A549 (cell line): ENCODE results near the gene TIRAP. TPM values are rescaled to one million over a fixed set of nuclear protein-coding genes. Genes with fewer than 3 reads are reported as not detected.
A peak's percentile ranks its signal among the peaks of the same experiment; 100 is the strongest.

Experiments used
- ATAC-seq, 2 experiments: fragments of 200-7000 bp in 1 of 2; fragments of >200 bp in 1 of 2; cut with Nextera tagmentation in 1 of 2; cut with Tn5 transposase in 1 of 2; 3 replicates each; pipeline versions ENCODE4 v1.8.0 to v1.9.1; 2018 to 2020; ENCODE audit warnings: mild to moderate bottlenecking in 1 of 2, moderate library complexity in 1 of 2
- CTCF ChIA-PET: fragments of 300-600 bp; sonication (Branson Sonifier 250); formaldehyde crosslinking; extraction: SDS; loops from one replicate; lab custom pipeline; 2021; ENCODE audit warnings: antibody characterized with exemption, inconsistent platforms; lab: Yijun Ruan, JAX
- POLR2A ChIA-PET: fragments of 350-600 bp; formaldehyde crosslinking; extraction: SDS; loops from one replicate; lab custom pipeline; 2021; ENCODE audit warnings: antibody characterized with exemption, inconsistent platforms; lab: Yijun Ruan, JAX
- DNase-seq, 2 experiments: peaks; one replicate each; pipeline versions ENCODE4 v3.0.0 to v3.0.0-alpha.2; 2011 to 2016; ENCODE audit warnings: low read depth in 1 of 2, low spot score in 1 of 2
- FAIRE-seq: peaks from 2 replicates; lab custom pipeline; 2011; peaks lifted over from hg19 to GRCh38; lab: Jason Lieb, UNC
- H3K27ac ChIP-seq, 2 experiments: fragments of >200 bp; sonication (Bioruptor Twin); formaldehyde crosslinking; 3 replicates each; pipeline ENCODE4 v1.5.1; 2016 to 2017
- H3K4me1 ChIP-seq: fragments of >200 bp; sonication (Bioruptor Twin); formaldehyde crosslinking; 3 replicates; pipeline ENCODE4 v1.6.1; 2016
- H3K4me2 ChIP-seq: fragments of >200 bp; sonication (Bioruptor Twin); formaldehyde crosslinking; 3 replicates; pipeline ENCODE4 v1.6.1; 2016
- H3K4me3 ChIP-seq: fragments of >200 bp; sonication (Bioruptor Twin); formaldehyde crosslinking; 3 replicates; pipeline ENCODE4 v1.5.1; 2016
- H3K9me3 ChIP-seq: fragments of >200 bp; sonication (Bioruptor Twin); formaldehyde crosslinking; 3 replicates; pipeline ENCODE4 v1.6.1; 2016
- ATOH8 ChIP-seq: fragments of 250-450 bp; sonication (Bioruptor Pico); IDR thresholded peaks from 2 replicates; pipeline ENCODE4 v1.5.0; 2020; ENCODE audit warnings: low read depth, mild to moderate bottlenecking, moderate library complexity
- CBX8 ChIP-seq: fragments of 200-600 bp; sonication (generic); IDR thresholded peaks from 2 replicates; pipeline ENCODE4 v1.6.1; 2016
- CHD2 ChIP-seq: fragments of 150-350 bp; IDR thresholded peaks from 2 replicates; pipeline ENCODE4 v1.6.1; 2014; ENCODE audit warnings: low read length; ENCODE audit not compliant: partially characterized antibody
- CHD4 ChIP-seq: fragments of 200-600 bp; sonication (generic); IDR thresholded peaks from 2 replicates; pipeline ENCODE4 v1.6.1; 2016; ENCODE audit warnings: antibody characterized with exemption, mild to moderate bottlenecking, borderline replicate concordance
- EHF ChIP-seq: fragments of 250-450 bp; sonication (Bioruptor Pico); IDR thresholded peaks from 2 replicates; pipeline ENCODE4 v1.5.0; 2020; ENCODE audit warnings: mild to moderate bottlenecking
- FOXS1 ChIP-seq: fragments of 250-450 bp; sonication (Bioruptor Pico); IDR thresholded peaks from 2 replicates; pipeline ENCODE4 v1.5.0; 2020; ENCODE audit warnings: mild to moderate bottlenecking, moderate library complexity
- HES2 ChIP-seq: fragments of >200 bp; sonication (Bioruptor Twin); formaldehyde crosslinking; IDR thresholded peaks from 2 replicates; pipeline ENCODE4 v1.6.1; 2016
- HEYL ChIP-seq: fragments of 250-450 bp; sonication (Bioruptor Pico); IDR thresholded peaks from 2 replicates; pipeline ENCODE4 v1.8.0; 2021; ENCODE audit warnings: mild to moderate bottlenecking, moderate library complexity
- HOXA7 ChIP-seq: fragments of 250-450 bp; sonication (Bioruptor Pico); IDR thresholded peaks from 2 replicates; pipeline ENCODE4 v1.5.0; 2020; ENCODE audit warnings: mild to moderate bottlenecking, moderate library complexity
- HOXB13 ChIP-seq: fragments of 250-450 bp; sonication (Bioruptor Pico); IDR thresholded peaks from 2 replicates; pipeline ENCODE4 v1.5.0; 2020; ENCODE audit warnings: low read depth, mild to moderate bottlenecking, moderate library complexity
- JUNB ChIP-seq: fragments of >200 bp; sonication (Bioruptor Twin); formaldehyde crosslinking; IDR thresholded peaks from 2 replicates; pipeline ENCODE4 v1.6.1; 2016
- KDM1A ChIP-seq: fragments of 200-600 bp; sonication (generic); IDR thresholded peaks from 2 replicates; pipeline ENCODE4 v1.6.1; 2016; ENCODE audit warnings: low read depth, mild to moderate bottlenecking
- MAFK ChIP-seq: fragments of 450-650 bp; IDR thresholded peaks from 2 replicates; pipeline ENCODE4 v1.6.1; 2014; ENCODE audit not compliant: partially characterized antibody
- MAZ ChIP-seq: fragments of 150-350 bp; IDR thresholded peaks from 2 replicates; pipeline ENCODE4 v1.6.1; 2014; ENCODE audit warnings: antibody characterized with exemption, low read depth, low read length, borderline replicate concordance
- NR3C1 ChIP-seq: fragments of >200 bp; sonication (Bioruptor Twin); formaldehyde crosslinking; IDR thresholded peaks from 3 replicates; pipeline ENCODE4 v1.6.1; 2017
- PBX3 ChIP-seq: IDR thresholded peaks from 2 replicates; pipeline ENCODE4 v1.6.1; 2012
- POLR2AphosphoS2 ChIP-seq: conservative IDR thresholded peaks from 2 replicates; pipeline ENCODE4 v1.6.1; 2012; ENCODE audit warnings: low read length, improper control_type of control experiment, inconsistent platforms
- RAD21 ChIP-seq, 2 experiments: fragments of >200 bp in 1 of 2; sonication (Bioruptor Twin) in 1 of 2; formaldehyde crosslinking in 1 of 2; IDR thresholded peaks in 1 of 2; conservative IDR thresholded peaks in 1 of 2; 2 replicates in 1 of 2; 3 replicates in 1 of 2; pipeline ENCODE4 v1.6.1; 2012 to 2018; ENCODE audit warnings: inconsistent platforms in 1 of 2
- RARB ChIP-seq: fragments of 250-450 bp; sonication (Bioruptor Pico); IDR thresholded peaks from 2 replicates; pipeline ENCODE4 v1.8.0; 2021; ENCODE audit warnings: mild to moderate bottlenecking, moderate library complexity
- REST ChIP-seq: fragments of 200-600 bp; sonication (generic); IDR thresholded peaks from 2 replicates; pipeline ENCODE4 v1.6.1; 2016; ENCODE audit warnings: antibody characterized with exemption, mild to moderate bottlenecking, moderate library complexity
- RNF2 ChIP-seq: fragments of 200-600 bp; sonication (generic); IDR thresholded peaks from 2 replicates; pipeline ENCODE4 v1.6.1; 2016; ENCODE audit warnings: low read depth, mild to moderate bottlenecking, antibody characterized with exemption, moderate library complexity, borderline replicate concordance
- TFCP2L1 ChIP-seq: fragments of 250-450 bp; sonication (Bioruptor Pico); IDR thresholded peaks from 2 replicates; pipeline ENCODE4 v1.5.0; 2021; ENCODE audit warnings: mild to moderate bottlenecking
- TP53 ChIP-seq: fragments of 250-450 bp; sonication (Bioruptor Pico); IDR thresholded peaks from 2 replicates; pipeline ENCODE4 v1.5.0; 2021; ENCODE audit warnings: mild to moderate bottlenecking, moderate library complexity
- USF2 ChIP-seq: fragments of 450-650 bp; IDR thresholded peaks from 2 replicates; pipeline ENCODE4 v1.6.1; 2014; ENCODE audit warnings: antibody characterized with exemption
- ZC3H11A ChIP-seq: fragments of 450-650 bp; IDR thresholded peaks from 2 replicates; pipeline ENCODE4 v1.6.1; 2014; ENCODE audit warnings: antibody characterized with exemption, mild to moderate bottlenecking
- ZFP36 ChIP-seq: fragments of 450-650 bp; IDR thresholded peaks from 2 replicates; pipeline ENCODE4 v1.6.1; 2014; ENCODE audit warnings: borderline replicate concordance; ENCODE audit not compliant: partially characterized antibody
- ZNF302 ChIP-seq: fragments of 250-450 bp; sonication (Bioruptor Pico); IDR thresholded peaks from 2 replicates; pipeline ENCODE4 v1.9.0; 2021; ENCODE audit warnings: inconsistent platforms, mild to moderate bottlenecking, moderate library complexity
- WGBS: methylation state at CpG from one replicate; pipeline ENCODE4 v1.1.6; 2017; ENCODE audit errors: missing lambda C conversion rate; 5-methylcytosine and 5-hydroxymethylcytosine counted together
- polyA plus RNA-seq, 4 experiments: library from polyadenylated mRNA; depleted of rRNA in 3 of 4; stranded (reverse); fragments of >200 nt; fragmentation: RNase III in 1 of 4; extraction: RNeasy Plus Mini Kit Qiagen cat#74134 plus additional on column Dnase treatment in 1 of 4; gene quantifications; 2 replicates in 3 of 4; 3 replicates in 1 of 4; pipeline ENCODE4 v1.2.3, GENCODE V29; 2011 to 2017

Gene TIRAP
- polyA plus RNA-seq, 2 of the 4 experiments (the other 2 are of a cell fraction) = 4.5 to 5.4 TPM

- TF ChIP-seq TP53 (CRISPR knock-in tag) (no peak), ZNF302 (CRISPR knock-in tag) (no peak), HOXA7 (CRISPR knock-in tag) (no peak), USF2 (no peak), RARB (CRISPR knock-in tag) (no peak), RNF2 (no peak), ATOH8 (CRISPR knock-in tag) (no peak), CBX8 (no peak), NR3C1 (no peak), HEYL (CRISPR knock-in tag) (no peak), KDM1A (no peak), CHD2 (no peak), RAD21 (conservative IDR thresholded peaks at IDR 0.05 in 1 of 2, IDR thresholded peaks at IDR 0.05 in 1 of 2) (no peak)
- TF ChIP-seq, all 56 proteins: peak for 0
- peaks cover 33% of the 10 kb centered on the region for H3K4me1 ChIP-seq
- H3K4me3 ChIP-seq = no peak overlapping the region
- WGBS = 66% methylated on average over 11 of the region's 15 CpGs
- DNase-seq (no peak), FAIRE-seq (no peak), ATAC-seq (peak; percentile 11 to 19; a peak in 2 of 6 replicates)
- no peaks in the 10 kb centered on the region for H3K9me3 ChIP-seq
- CTCF ChIA-PET = no interaction called here
- H3K4me2 ChIP-seq = peak overlapping the region; percentile 28; the same call in 1 of the 3 replicates
- H3K27ac ChIP-seq = peak overlapping the region; percentile 30 to 66; a peak in 4 of 6 replicates
- POLR2A ChIA-PET = no interaction called here
Observed at GRCh38 chr11:126339073-126339862, 56.4 kb downstream of the TIRAP start.

- DNase-seq = peak in 1 of 2 experiments; percentile 64
- FAIRE-seq = no peak
Observed at GRCh38 chr11:126339863-126340434, 57.1 kb downstream of the TIRAP start.

More at GRCh38 chr11:126339863-126340434, 57.1 kb downstream of the TIRAP start:
- H3K9me3 ChIP-seq = no peaks in the 10 kb centered on the region
- TF ChIP-seq MAFK (no peak), POLR2AphosphoS2 (no peak), ZC3H11A (no peak), MAZ (no peak), KDM1A (no peak), ZFP36 (no peak), RARB (CRISPR knock-in tag) (no peak), CBX8 (no peak), HOXB13 (no peak), EHF (CRISPR knock-in tag) (no peak), RNF2 (no peak), CHD4 (no peak), HES2 (no peak), JUNB (no peak), FOXS1 (CRISPR knock-in tag) (no peak), REST (no peak), PBX3 (no peak), TFCP2L1 (CRISPR knock-in tag) (no peak)
- TF ChIP-seq, all 56 proteins: peak for 0
- WGBS = 63% methylated on average over 11 of the region's 11 CpGs
- Histone ChIP-seq H3K27ac (peak overlapping the region; percentile 43 to 68; a peak in 4 of 6 replicates), H3K4me2 (peak overlapping the region; percentile 28; the same call in 1 of the 3 replicates), H3K4me1 (peaks cover 33% of the 10 kb centered on the region), H3K4me3 (no peak overlapping the region)
- ChIA-PET CTCF (no interaction called here), POLR2A (interaction anchor here (0.9 kb wide), 1 partner anchor 15 kb away, joined by 5 read pairs; the partner anchor contains the start of gene ST3GAL4)
- ATAC-seq = peak; percentile 36 to 38; a peak in 4 of 6 replicates
